Mucosa of gallbladder (tissue), 1 donor: ENCODE results near the gene SF3B5. TPM values are rescaled to one million over a fixed set of nuclear protein-coding genes. Genes with fewer than 3 reads are reported as not detected.
A peak's percentile ranks its signal among the peaks of the same experiment; 100 is the strongest.
"Not testable (repeated sequence)": the region's sequence is repeated elsewhere in the genome, so short reads cannot be mapped to it uniquely, and the experiment has no call there.

Experiments
- DNase-seq: peaks from one replicate; pipeline ENCODE4 v3.0.0-alpha.2; 2020; ENCODE audit warnings: low spot score
- total RNA-seq: library from RNA; stranded (reverse); gene quantifications from one replicate; pipeline ENCODE4 v1.2.1, GENCODE V29; 2021
- donor health status: DM: no; HTN: no; CAD: no.

Gene SF3B5
- 124 TPM for total RNA-seq

DNA sequence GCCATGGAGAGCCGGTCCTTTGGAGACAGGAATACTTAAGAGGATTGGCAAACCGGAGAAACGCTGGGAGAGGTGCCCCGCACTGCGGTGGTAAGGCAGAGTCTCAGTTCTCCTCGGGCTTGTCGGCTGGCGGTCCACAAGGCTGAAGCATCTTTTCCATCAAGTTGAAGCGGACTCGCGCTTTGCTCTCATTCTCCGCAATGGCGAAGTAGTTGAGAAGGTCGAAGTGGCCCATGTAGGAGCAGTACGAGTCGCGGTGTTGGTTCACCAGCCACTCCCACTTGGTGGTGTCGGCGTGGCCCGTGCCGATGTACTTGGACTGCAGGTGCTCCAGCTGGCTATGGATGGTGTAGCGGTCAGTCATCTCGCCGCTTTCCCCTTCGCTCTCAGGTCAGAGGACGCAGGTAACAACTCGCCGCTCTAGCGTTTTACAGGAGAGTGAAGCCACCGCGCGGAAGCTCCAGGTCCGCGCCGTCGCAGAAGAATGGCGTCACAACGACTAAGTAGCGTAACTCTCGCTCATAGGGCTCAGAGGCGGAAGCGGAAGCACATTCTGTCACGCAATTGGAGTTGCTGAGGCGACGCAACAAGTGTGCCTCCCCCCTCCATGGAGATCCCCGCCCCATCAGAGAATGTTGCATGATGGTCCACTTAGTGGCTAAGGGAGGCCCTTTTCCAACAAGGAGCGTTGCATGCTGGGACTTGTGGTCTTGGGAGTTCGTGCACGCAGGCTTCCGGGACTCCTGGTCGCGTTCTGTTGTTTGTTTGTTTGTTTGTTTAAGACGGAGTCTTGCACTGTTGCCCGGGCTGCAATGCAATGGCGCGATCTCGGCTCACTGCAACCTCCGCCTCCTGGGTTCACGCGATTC, at the start of gene SF3B5:
SF3B5 (minus strand) TSS at position 440 of the 869 bp plus-strand sequence; CDS start at position 364, 76 bp downstream.
- peak; percentile 99 for DNase-seq

DNA sequence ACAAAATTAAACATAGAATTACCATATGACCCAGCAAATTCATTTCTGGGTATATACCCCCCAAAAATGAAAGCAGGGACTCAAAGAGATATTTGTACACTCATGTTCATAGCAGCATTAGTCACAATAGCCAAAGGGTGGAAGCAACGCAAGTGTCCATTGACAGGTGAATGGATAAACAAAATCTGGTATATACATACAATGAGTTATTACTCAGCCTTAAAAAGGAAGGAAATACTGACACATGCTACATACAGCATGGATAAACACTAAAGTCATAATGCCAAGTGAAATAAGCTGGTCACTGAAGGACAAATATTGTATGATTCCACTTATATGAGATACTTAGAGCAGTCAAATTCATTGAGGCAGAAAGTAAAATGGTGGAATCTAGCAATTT, 49.6 kb upstream of the SF3B5 start:
- DNase-seq = no peak

DNA sequence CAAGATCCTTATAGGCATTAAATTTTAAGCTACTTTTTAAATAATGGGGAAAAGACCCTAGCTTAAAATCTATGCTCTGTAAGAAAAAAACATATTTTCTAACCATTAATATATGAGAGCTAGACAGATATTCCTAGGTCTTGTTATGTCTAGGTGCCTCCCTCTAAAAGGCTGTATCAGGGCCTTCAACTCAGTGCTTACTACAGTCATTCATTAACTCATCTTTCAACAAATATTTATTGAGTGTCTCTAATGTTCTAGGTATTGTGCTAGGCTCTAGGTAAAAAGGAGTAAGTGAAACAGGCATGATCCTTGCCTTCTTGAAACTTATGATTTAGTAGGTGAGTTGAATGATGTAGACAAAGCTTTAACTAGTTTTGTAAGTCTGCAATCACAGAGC, 48.5 kb upstream of the SF3B5 start:
- no peak for DNase-seq

DNA sequence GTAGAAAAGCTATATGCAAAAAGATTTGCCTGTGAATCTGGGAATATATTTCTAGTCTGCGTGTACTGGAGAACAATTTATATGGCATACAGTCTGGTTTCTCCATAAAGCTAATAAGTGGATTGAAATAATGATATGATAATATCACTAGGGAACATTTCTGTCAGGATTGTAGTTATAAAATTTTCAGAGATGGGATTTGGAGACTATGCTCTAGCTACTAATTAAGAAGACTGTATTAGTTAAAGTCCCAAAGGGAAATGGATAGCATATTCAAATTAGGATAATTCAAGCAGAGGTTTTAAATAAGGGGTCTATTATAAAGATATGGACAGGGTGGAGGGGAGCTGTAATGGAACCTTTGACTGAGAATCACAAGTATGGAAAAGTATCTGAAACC, 47.7 kb upstream of the SF3B5 start:
- no peak for DNase-seq

DNA sequence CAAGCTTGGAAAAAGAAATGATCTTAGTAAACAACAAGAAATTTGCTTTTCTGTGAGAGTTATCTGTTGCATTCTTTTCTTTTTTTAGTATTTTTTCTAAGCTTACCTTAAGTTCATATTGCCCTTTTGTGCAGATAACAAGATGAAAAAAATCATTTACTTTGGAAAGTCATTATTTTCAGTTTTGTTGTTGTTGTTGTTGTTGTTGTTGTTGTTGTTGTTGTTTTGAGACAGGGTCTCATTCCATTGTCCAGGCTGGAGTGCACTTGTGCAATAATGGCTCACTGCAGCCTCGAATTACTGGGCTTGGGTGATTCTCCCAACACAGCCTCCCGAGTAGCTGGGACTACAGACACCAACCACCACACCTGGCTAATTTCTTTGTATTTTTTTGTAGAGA, 46.1 kb upstream of the SF3B5 start:
- DNase-seq = no peak

DNA sequence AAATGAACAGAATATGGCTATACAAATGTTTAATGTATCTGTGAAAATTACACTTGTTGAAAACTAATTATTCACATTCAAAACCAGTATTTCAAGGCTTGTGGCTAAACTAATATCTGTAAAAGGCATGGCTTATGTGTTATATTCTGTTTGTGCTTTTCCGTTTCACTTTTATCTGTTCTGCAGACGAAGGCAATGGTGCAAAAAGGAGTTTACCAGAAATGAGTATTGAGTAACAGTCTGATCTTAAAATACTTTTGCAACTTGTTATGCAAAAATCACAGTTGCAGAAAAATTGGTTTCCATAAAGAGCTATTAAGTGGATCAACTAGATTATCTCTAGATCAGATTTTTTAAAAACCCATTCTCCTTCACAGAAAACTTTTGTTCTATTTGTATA, 45.5 kb upstream of the SF3B5 start:
- no peak for DNase-seq

DNA sequence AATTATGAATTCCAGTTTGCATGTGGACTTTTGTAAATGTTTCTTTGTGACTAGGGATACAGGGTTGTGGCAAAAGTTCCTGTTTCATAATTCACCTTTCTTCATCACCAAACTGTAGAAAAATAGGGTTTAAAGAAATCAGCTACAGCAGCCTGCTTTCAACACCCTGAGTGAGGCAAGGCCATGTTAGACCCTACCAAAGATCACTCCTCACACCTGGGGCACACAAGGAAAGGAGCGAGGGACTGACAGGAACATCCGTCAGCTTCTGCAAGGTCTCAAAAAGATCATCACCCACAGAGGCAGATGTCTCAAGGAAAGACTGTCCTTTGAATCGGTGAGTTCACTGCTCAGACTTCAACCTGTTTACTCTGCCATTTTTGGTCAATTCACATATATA, 44.4 kb upstream of the SF3B5 start:
- DNase-seq = no peak

DNA sequence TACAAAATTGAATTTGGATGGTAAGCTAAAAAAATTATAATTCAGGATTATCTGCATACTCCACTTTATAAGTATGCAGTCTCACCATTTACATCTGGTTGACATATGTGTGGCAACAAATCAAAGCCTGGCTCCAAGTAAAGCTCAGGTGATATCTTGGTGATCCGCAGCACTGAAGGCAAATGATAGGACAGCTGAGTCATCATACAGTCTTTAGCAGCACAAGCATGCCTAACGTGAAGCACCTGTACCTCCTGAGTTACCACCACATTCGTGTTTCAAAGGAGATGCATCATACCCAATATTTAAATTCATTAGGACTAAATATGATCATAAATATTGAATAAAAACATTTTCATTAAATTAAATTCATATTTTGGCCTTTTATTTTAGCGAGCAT, 43.2 kb upstream of the SF3B5 start:
- no peak for DNase-seq

DNA sequence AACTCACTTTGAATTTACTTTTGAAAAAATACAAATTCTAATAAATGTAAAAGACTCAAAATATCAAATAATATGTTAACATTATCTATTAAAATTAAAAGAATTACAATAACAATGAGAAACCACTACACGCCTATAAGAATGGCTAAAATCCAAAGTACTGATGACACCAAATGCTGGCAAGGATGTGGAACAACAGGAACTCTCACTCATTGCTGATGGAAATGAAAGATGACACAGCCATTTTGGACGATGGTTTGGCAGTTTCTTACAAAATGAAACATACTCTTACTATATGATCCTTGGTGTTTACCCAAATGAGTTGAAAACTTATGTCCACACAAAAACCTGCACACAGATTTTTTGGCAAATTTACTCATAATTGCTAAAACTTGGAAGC, 39.4 kb upstream of the SF3B5 start:
- no peak for DNase-seq

DNA sequence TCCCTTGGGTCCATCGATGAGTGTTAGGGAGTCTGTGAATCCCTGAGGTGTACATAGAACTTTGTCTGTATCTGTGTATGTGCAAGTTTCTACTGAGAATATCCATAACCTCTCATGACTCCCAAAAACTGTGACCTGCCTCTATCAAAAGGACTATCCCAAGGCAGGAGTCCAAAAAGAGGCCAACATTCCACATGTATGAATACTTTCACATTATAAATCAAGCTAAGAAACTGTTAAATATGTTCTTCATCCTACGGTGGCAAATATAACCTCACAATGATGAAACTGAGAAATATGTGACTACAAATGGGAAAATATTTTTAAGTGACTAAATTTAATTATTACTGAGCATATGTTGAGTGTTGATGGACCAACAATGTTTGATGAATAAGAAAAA, 38.8 kb upstream of the SF3B5 start:
- DNase-seq = no peak

DNA sequence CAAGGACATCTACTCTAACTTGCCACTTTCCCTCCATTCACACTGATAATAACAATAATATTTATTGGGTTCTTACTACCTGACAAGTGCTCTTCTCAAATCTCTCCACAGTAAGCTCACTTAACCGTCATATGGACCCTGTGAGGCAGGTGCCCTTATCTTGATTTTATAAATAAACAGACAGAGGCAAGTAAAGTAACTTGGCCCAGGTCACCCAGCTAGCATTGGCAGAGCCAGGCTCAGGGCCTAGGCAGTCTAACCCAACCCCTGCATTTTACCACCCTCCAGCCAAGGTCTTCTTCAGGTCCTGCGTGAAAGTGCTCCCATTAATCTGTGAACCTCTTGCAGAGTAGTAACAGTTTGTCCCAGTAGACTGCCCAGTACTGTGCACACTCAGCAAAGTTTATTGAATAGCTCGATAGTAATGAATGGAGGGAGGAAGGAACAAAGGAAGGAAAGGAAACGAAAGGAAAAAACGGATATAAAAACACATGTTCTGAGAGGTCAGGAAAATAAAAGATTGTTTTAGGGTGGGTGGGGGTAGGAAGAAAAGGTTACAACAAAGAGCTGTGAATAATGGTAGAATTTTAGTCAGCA, 38.0 kb upstream of the SF3B5 start:
- no peak for DNase-seq

DNA sequence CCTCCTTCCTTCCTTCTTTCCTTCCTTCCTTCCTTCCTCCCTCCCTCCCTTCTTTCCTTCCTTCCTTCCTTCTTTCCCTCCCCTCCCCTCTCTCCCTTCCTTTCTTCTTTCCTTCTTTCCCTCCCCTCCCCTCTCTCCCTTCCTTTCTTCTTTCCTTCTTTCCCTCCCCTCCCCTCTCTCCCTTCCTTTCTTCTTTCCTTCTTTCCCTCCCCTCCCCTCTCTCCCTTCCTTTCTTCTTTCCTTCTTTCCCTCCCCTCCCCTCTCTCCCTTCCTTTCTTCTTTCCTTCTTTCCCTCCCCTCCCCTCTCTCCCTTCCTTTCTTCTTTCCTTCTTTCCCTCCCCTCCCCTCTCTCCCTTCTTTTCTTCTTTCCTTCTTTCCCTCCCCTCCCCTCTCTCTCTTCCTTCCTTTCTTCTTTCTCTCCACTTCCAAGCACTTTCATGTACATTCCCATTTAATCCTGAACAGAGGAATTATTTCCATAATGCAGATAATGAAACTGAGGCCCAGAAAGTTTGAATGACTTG, 36.9 kb upstream of the SF3B5 start:
- not testable (repeated sequence) for DNase-seq

DNA sequence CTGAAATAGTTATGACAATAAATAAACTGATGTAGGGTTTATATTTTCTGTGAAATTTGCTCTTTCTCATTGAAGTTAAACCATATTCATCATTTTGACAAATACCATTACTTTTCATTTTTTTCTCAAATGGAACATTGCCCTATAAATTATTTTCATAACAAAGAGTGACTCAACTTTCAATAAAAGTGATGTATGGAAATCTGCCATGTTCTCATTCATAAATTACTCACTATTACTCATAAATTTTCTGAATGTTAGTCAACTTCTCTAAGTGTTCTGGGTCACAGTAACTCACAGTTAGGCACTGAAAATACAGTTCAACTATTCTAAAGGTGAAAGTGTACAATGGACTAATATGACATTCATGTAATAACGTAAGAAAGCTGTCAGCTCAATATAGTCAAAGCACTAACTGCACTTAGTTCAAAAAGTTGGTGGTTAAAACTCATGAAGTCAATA, 35.9 kb upstream of the SF3B5 start:
- no peak for DNase-seq

DNA sequence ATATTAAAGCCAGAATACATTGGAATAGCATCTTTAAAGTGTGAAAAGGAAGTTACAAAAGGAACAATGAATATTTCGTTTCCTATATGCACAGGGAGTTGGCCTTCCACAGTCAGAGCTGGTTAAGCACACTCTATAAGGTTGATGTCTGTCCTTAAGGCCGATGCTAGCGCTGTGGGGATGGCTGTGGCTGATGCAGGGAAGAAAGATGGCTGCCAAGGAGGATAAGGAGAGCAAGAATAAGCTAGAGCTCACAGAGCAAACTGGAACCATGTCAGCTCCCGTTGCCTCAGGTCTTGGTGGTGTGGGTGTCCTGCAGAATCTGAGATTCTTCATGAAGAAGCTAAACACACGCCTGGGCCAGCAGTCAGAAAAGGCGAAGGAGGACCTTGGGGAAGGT, 34.1 kb upstream of the SF3B5 start:
- no peak for DNase-seq

DNA sequence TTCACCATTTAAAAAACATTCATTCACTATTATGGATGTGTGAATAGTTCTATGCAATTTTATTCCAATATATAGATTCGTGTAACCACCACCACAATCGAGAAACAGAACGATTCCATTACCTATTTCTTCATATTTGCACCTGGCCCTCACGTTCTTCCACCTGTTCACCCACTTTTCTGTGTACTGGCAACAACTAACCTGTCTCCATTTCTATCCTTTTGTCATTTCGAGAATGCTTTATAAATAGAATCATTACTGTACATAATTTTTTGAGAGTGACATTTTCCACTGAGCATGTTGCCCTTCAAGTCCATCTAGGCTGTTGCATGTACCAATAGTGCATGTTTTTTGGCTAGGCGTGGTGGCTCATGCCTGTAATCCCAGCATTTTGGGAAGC, 31.7 kb upstream of the SF3B5 start:
- no peak for DNase-seq

DNA sequence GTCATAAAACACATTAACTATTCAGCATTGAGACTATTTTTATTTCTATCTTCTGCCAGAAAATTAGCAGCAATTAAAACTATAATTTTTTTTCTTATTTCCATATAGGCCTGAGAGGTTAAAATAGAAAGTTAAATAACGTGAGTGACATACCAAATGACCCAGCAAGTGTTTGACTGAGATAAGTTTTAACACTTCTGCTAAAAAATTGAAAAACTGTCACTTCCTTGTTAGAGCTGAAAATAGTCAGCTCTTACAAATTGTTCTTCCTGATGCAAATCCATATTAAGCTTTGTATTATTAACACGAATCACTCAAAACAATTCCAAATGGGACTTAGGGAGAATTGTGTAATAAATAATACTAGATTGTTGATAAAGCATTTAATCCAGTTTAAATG, 28.5 kb upstream of the SF3B5 start:
- DNase-seq = no peak

DNA sequence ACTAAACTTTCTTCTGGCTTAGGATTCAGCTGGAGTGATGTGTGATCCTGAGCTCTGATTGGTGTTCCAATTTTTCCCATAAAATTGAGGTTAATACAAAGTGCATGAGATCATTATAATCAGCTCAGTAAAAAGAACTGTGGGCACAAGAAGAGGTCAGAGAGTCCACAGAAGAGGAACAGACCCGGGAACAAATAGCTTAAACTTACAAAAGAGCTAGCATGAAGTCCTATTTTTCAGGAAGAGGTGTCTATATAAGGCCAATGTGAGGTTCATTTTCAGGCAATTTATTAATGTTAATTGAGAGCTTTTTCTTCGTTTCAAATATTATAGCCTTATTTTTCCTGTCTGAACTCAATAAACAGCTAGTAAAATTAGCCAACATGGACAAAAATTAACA, 28.0 kb upstream of the SF3B5 start:
- no peak for DNase-seq

DNA sequence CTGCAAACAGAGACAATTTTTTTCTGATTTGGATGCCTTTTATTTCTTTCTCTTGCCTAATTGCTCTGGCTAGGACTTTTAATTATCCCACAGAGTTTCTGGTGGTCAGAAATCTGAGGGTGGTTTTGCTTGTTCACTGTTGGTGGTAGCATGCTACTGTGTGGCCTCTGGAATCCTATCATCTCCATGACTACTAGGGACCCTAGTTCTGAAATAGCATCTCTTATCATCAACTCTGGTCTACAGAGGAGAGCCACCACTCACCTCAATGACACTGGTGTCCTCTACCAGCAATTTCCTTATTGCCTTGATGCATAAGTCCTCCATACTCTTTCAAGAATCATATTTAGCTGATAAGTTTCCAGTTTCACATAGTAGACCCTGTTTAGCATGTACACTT, 27.5 kb upstream of the SF3B5 start:
- DNase-seq = no peak

DNA sequence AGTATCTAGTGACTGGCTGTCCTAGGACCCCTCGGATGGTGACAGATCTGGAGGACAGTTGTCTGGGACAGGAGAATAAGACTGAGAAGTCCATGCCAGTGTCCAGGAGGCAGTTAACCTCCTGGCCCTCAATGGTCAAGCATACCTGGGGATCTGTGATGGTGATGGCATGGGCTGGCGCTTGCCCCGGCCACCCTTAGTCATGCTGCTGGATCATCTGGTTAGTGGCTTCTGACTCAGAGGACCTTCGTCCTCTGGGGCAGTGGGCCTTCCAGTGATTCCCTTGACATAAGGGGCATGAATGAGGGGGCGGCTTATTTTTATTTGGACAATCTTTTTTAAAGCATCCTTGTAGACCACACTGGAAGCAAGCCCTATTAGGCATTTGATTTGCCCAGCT, 24.0 kb upstream of the SF3B5 start:
- DNase-seq = no peak

DNA sequence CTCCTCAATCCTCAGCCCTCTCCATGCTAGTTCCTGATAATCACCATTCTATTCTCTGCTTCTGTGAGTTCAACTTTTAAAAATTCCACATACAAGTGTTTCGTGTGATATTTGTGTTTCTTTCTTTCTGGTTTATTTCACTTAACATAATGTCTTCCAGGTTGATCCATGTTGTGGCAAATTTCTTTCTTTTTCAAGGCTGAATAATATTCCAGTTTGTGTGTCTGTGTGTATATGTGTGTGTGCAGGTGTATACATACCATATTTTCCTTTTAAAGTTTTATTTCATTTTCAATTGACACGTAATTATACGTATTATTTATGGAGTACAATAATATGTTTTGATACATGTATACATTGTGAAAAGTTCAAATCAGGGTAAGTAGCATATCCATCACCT, 19.8 kb upstream of the SF3B5 start:
- DNase-seq = no peak

DNA sequence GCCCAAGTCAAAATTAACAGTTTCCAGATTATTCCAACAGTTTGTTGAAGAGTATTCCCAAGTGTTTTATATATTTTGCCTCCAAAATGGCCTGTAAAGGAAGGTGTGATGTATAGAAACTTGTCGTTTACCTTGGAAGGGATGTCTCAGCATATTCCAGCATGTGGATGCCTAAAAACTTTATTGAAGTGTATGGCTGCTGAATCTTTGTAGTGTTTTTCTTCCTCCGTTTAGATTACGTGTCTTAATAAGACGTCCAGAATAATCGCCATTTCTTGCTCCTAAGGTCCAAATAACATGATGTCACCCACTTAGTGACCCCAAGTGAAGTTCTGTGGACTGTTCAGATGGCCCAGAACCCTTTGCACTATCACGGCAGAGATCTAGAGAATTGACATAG, 18.0 kb upstream of the SF3B5 start:
- no peak for DNase-seq

DNA sequence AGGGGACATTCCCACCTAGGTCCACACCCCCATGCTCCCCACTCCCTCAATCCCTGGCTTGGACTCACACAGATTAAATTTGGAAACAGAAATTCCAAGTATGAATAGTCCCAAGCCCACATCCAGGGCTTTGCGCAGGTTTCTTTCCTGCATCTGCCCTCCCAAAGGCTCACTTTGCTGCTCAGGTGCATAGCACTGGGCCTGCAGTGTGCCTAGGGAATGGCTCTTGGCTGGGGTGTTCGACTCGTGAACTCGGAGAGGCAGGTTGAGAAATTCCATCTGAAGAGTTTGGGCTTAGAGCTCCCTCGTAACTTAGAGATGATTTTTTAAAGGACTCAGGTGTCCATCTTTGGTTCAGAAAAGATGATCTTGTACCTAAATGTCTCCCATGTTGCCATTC, 14.8 kb upstream of the SF3B5 start:
- no peak for DNase-seq

DNA sequence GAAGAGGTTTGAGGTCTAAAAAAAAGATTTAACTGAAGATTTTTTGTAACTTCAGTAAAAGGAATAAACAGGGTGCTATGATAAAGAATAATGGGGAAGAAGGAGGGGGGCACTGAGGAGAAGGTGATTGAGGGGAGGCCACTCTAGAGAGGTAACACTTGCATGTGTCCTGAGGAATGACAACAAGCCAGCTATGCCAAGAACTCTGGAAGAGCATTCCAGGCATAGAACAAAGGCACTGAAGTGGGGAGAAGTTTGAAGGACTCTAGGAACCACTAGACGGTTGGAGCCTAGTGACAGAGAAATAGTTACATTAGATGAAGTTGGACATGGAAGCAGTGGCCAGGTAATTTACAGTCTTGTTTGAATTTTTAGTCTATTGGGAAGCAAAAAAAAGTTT, 10.8 kb upstream of the SF3B5 start:
- DNase-seq = no peak
